Fibroblast of villous mesenchyme (primary cell): ENCODE measurements around the gene SERPINB10. TPM values are rescaled to one million over a fixed set of nuclear protein-coding genes. Genes with fewer than 3 reads are reported as not detected.
A peak's percentile ranks its signal among the peaks of the same experiment; 100 is the strongest.

Experiments used
- DNase-seq: peaks from one replicate; pipeline ENCODE4 v3.0.0-alpha.2; 2010; ENCODE audit warnings: low read depth
- H3K4me3 ChIP-seq: 2 replicates; pipeline ENCODE4 v1.5.1; 2011; ENCODE audit warnings: low read depth, mild to moderate bottlenecking, low read length
- CTCF ChIP-seq: IDR thresholded peaks from 2 replicates; pipeline ENCODE4 v1.5.1; 2012; ENCODE audit warnings: low read depth, mild to moderate bottlenecking, low read length; ENCODE audit not compliant: insufficient read depth
- total RNA-seq: library from RNA; depleted of rRNA; stranded (reverse); fragments of >200 nt; gene quantifications from 2 replicates; pipeline ENCODE4 v1.2.3, GENCODE V29; 2012

SERPINB10 gene
- total RNA-seq, 1 donor = not detected

- H3K4me3 ChIP-seq = no peak overlapping the region
- no peak for DNase-seq
- TF ChIP-seq CTCF = no peak
These were observed 3.7 kb upstream of the SERPINB10 start for GRCh38 chr18:63903851-63904570.

GRCh38 chr18:63904694-63905093 is 3.1 kb upstream of the SERPINB10 start:
- no peak for DNase-seq
- no peak overlapping the region for H3K4me3 ChIP-seq
- no peak for TF ChIP-seq CTCF

- TF ChIP-seq CTCF = no peak
- H3K4me3 ChIP-seq = no peak overlapping the region
- DNase-seq = no peak
These were observed 2.4 kb upstream of the SERPINB10 start for GRCh38 chr18:63905361-63905760.

- no peak for TF ChIP-seq CTCF
- H3K4me3 ChIP-seq = no peak overlapping the region
- no peak for DNase-seq
These were observed 1.7 kb upstream of the SERPINB10 start for GRCh38 chr18:63906056-63906455.

GRCh38 chr18:63908858-63909257 is 1.1 kb downstream of the SERPINB10 start:
- no peak overlapping the region for H3K4me3 ChIP-seq
- DNase-seq = no peak
- no peak for TF ChIP-seq CTCF

- no peak overlapping the region for H3K4me3 ChIP-seq
- DNase-seq = no peak
- TF ChIP-seq CTCF = no peak
These were observed 2.1 kb downstream of the SERPINB10 start for GRCh38 chr18:63909870-63910269.

- peak; percentile 34 for DNase-seq
- TF ChIP-seq CTCF = no peak
- no peak overlapping the region for H3K4me3 ChIP-seq
These were observed 10.1 kb downstream of the SERPINB10 start for GRCh38 chr18:63917817-63918216.
